HG03457 (cell line): Measurements from ENCODE around the gene ACSL6.

Experiments used
- ATAC-seq: cut with Tn5 transposase; IDR thresholded peaks from one replicate; pipeline ENCODE4 v1.9.1; 2021; ENCODE audit warnings: moderate number of reproducible peaks; ENCODE audit not compliant: unreplicated experiment

The ACSL6 gene

DNA sequence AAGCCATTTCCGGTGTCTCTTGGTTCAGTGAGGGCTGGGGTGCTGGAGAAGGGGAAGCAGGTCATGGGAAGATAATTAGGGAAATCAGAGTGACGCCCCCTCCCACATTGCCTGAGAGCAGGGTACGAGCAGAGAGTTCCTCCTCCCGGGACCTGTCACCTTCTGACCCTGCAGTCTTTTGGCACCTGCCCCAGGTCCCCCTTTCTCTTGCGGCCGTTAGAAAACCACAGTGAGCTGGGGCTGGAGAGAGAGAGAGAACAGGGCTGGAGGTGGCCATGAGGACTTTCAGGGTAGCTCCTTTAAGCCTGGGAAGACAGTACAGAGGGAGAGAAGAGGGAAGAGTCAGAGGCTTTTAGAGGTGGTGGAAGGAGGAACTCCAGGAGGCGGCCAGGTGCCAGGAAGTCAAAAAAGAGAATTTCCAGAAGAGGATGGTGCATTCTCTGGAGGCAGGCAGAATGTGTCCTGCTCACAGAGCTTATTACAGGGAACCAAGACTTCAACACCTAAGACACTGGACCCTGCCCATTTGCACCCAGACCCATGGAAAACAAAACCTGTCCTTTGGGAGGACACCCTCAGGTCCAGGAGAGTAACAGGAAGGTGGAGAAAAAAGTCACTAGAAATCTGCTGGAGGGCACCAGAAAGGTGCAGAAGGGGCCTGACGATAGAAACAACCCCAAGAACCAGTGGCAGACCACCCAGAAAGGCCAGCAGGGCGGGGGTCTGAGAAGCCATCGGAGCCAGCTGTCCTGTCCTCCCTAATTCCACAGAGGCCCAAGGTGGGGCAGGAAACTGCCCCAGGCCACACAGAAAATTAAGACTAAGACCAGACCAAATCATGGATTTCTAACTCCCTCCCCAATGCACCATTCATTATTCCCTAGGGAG, 6.5 kb upstream of the ACSL6 start:
- no peak for ATAC-seq

DNA sequence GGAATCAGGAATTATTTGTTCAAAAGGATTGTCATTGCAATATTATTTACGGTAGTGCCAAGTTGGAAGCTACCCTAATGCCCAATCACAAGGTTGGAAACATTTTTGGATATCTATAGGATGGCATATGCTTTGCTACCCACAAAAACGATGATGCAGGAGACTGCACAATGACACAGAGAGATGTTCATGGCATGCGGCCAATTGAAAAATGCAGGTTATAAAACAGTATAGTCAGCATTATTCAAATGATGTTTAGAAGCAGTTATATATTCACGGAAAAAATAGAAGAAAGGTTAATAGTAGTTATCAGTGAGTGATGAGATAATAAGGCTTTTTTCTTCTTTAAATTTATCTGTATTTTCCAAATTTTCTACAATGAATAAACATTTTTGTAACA, 5.9 kb upstream of the ACSL6 start:
- ATAC-seq, result no peak

GRCh38 chr5:132016721-132017250, 5.3 kb upstream of the ACSL6 start:
- ATAC-seq, result no peak

DNA sequence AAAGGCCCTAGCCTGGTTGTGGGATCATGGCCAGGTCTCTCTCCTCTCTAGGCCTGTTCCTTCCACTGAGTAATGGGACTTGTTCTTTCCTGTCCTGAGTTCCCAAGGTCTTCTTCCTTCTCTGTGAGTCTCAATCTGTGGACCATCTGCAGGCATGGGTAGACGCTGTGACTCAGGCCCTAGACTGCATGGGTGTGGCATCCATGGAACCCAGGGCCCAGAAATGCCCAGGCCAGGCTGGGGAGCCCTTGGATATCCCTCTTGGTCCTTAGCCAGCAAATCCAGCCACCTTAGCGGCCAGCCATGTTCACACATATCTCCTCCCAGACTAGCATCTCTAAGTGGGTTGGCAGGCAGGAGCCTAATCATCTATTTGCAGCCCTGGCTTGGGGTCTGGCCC, 2.3 kb upstream of the ACSL6 start:
- no peak for ATAC-seq

GRCh38 chr5:132013006-132013689, 1.7 kb upstream of the ACSL6 start:
- ATAC-seq, result no peak

DNA sequence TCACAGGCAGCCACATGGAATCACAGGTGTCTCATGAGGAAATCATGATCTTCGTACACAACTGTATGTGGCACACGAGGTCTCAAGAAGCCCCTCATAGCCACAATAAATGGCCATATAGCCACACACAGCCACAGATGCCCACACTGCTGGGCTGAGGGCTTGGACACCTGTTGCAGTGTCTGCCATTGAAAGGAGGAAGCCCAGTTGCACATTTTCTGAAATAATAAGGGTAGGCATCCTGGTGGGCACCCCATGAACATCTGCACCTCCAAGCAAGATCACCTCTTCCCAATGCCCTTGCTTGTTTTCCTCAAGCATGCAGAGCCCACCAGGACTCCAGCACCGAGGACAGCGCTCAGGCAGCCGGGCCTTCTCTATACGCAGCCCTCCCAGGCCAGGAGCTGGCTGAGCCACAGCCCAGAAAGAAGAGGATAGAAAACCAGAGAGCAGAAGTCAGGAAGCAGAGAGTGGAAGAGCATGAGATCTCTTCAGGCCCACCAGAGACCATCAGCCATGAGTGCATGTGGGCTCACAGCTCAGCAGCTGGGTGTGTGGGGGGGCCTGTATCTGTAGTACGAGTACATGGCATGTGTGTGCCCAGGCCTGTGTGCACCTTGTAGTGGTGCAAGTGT, 1.0 kb upstream of the ACSL6 start:
- ATAC-seq, result no peak

DNA sequence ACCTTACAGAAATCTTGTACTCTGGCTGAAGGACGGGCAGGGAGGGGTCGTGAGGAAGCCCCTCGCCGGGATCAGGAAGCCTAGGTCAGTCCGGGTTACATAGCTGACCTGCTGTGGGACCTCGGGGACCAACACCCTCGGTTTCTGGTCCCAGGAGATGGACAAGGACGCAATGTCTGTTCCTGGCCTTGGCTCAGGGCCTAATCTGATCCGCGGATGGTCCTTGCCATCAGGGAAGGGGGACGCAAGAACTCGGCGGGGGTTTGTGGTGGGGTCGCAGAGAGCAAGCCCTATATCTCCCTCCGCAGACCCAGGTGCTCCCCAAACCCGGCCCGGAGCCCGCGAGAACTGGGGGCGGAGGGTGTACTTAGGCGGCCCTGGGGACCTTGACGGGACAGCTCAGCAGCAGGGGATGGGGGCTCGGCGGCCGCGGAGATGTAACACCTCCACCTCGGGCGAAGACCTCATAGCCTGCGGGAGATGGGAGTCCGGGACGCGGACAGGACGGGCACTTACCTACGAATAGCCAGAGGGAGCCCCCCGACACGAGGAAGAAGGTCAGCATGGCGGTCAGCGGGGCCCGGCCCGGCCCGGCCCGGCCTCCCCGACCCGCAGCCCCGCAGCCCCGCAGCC, 353 bp downstream of the ACSL6 start:
- no peak for ATAC-seq

- ATAC-seq, result no peak
Observed at GRCh38 chr5:132010645-132010988, 841 bp downstream of the ACSL6 start.

- ATAC-seq, result no peak
Observed at GRCh38 chr5:132009706-132010405, 1.6 kb downstream of the ACSL6 start.

GRCh38 chr5:132008961-132009680, 2.3 kb downstream of the ACSL6 start:
- no peak for ATAC-seq

DNA sequence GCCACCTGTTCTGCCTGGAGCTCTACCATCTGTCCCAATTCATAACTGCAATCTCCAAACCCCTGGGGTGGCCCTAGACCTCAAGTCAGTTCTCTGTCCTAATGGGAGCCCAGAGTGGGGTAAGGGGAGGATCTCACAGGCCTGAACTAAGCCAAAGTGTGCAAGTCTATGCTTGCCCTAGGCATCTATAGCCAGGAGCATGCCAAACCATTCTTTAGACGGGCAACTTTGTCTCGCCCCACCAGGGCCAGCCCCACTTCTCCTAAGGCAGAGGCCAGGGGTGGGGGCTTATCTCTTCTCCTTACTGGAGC, 3.3 kb downstream of the ACSL6 start:
- no peak for ATAC-seq

- no peak for ATAC-seq
Observed at GRCh38 chr5:132007399-132008162, 3.9 kb downstream of the ACSL6 start.

DNA sequence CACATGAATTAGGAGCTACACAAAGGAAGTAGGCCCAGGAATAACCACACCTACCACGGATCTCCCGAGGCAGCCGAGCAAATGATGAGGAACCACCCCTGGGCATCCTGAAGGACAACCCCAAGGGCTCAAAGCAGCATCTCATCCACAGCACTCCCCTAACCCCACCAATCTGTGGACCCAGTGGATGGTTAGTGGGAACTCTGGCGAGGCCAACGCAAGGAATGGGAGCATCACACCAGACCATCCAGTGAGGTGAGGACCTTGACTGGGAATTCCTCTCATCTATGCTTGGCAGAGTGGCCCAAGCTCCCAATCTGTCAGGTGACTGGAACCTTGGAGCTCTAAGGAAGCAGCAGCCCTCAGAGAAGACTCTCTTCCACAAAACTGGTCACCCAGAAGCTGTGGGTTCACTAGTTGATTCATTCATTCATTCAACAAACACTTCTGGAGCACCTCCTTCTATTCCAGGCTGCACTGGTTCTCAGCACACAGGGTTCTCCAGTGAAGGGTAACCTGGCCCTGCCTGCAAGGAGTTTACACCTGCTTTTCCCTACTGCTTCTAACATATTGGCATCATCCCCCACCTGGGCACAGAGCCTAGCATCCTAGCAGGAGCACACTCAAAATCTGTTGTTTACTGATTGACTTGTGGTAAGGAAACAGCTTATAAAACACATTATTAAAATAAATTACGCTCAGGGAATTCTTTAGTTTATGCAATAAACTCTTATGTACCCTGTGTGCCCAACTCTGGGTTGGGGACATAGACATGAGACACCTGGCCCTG, 4.9 kb downstream of the ACSL6 start:
- no peak for ATAC-seq

GRCh38 chr5:132005591-132005990, 5.9 kb downstream of the ACSL6 start:
- ATAC-seq, result no peak

DNA sequence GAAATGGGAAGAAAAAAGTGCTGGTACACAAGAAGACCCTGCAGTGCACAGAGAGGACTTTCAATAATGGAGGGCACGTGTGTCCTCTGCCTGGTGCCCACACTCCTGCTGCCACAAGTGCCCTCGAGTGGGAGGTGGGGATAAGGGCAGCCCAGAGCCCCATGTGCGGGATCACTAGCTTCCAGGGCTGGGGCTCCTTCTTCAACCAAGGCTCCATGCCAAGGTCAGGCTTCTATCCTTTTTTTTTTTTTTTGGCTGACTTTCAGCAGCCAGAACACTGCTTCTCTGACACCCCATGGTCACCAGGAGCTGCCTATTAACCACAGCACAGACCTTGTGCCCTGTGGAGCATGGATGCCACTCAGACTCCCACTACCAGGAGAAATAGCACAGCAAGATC, 7.5 kb downstream of the ACSL6 start:
- no peak for ATAC-seq

DNA sequence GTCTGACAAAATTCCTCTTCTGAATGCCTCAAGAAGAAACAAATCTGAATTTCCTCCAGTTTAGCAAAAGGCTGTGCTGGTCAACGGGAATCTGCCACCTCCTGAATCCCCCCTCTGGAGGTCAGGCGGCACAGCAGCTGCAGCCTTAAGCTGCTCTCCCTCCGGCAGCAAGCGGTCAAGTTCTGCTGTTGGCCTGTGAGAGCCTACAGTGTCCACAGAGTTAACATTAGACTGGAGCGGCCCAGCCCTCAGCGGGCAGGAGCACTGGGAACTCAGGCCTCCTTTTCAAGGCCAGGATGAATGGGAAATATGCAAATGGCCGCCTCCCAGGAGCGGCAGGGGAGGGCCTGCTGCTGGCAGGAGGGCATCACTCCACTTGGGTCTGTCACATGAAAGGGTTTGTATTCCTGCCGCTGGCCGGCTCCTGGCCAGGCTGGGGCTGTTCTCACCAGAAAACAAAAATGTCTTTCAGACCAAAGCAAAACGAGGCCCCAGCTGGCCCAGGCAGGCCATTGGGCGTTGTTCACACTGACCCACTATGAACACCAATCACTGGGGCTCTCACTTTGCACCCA, 8.2 kb downstream of the ACSL6 start:
- no peak for ATAC-seq

- no peak for ATAC-seq
Observed at GRCh38 chr5:132002757-132003156, 8.7 kb downstream of the ACSL6 start.
